ENCODE measurements around the gene KIF16B. TPM values are rescaled to one million over a fixed set of nuclear protein-coding genes. Genes with fewer than 3 reads are reported as not detected.

KIF16B gene
- total RNA-seq, 1 donor from 2014 or later, result 19.0 TPM

DNA sequence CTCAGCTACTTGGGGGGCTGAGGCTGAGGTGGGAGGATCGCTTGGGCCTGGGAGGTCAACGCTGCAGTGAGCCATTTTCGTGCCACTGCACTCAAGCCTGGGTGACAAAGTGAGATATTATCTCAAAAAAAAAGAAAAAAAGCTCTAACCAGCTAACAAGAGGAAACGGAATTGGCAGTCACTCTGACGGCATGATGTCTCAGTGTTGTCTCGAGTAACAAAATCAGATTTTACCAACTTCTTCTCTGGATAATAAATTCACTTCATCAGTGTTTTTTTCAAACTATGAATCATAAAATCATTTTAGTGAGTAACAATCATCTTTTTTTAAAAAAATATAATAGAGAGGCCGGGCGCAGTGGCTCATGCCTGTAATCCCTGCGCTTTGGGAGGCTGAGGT lies 12.6 kb downstream of the KIF16B start:
- TF ChIP-seq, protein P1, sequence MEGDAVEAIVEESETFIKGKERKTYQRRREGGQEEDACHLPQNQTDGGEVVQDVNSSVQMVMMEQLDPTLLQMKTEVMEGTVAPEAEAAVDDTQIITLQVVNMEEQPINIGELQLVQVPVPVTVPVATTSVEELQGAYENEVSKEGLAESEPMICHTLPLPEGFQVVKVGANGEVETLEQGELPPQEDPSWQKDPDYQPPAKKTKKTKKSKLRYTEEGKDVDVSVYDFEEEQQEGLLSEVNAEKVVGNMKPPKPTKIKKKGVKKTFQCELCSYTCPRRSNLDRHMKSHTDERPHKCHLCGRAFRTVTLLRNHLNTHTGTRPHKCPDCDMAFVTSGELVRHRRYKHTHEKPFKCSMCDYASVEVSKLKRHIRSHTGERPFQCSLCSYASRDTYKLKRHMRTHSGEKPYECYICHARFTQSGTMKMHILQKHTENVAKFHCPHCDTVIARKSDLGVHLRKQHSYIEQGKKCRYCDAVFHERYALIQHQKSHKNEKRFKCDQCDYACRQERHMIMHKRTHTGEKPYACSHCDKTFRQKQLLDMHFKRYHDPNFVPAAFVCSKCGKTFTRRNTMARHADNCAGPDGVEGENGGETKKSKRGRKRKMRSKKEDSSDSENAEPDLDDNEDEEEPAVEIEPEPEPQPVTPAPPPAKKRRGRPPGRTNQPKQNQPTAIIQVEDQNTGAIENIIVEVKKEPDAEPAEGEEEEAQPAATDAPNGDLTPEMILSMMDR (IDR thresholded peaks at IDR 0.05; ENCODE audit: insufficient read depth, low read length, severe bottlenecking), result no peak
- H3K4me3 ChIP-seq (ENCODE audit: low read depth, low read length), result no peak overlapping the region
- H3K36me3 ChIP-seq (ENCODE audit: control insufficient read depth, insufficient read depth, low read length), result peaks cover 2% of the 10 kb centered on the region
- no peaks in the 10 kb centered on the region for H3K27me3 ChIP-seq (ENCODE audit: control insufficient read depth, insufficient read depth, low read length)
- no peak for FAIRE-seq
- DNase-seq (ENCODE audit: low read depth), result no peak

DNA sequence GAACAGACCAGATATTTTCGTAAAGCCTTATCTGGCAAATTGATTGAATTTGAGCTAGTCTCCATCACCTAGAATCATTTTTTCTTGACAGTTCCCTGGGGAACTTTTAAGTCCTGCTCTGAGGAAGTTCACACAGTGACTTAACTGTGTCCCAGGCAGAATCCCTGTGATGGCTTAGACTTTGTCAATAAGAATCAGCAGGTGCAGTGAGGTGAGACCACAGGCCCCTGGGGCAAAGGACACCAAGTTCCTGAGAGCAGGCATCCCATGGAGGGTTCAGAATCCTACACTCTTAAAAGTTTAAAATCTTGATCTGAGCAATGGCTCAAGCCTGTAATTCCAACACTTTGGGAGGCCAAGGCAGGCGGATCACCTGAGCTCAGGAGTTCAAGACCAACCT lies 13.0 kb downstream of the KIF16B start:
- Histone ChIP-seq H3K36me3 (ENCODE audit: control insufficient read depth, insufficient read depth, low read length) (peaks cover 2% of the 10 kb centered on the region), H3K27me3 (ENCODE audit: control insufficient read depth, insufficient read depth, low read length) (no peaks in the 10 kb centered on the region), H3K4me3 (ENCODE audit: low read depth, low read length) (no peak overlapping the region)
- DNase-seq (ENCODE audit: low read depth) (no peak), FAIRE-seq (no peak)
- TF ChIP-seq, protein P1 (IDR thresholded peaks at IDR 0.05; ENCODE audit: insufficient read depth, low read length, severe bottlenecking), result no peak

- TF ChIP-seq, protein P1 (IDR thresholded peaks at IDR 0.05; ENCODE audit: insufficient read depth, low read length, severe bottlenecking), result no peak
- Histone ChIP-seq H3K4me3 (ENCODE audit: low read depth, low read length) (no peak overlapping the region), H3K27me3 (ENCODE audit: control insufficient read depth, insufficient read depth, low read length) (no peaks in the 10 kb centered on the region), H3K36me3 (ENCODE audit: control insufficient read depth, insufficient read depth, low read length) (no peaks in the 10 kb centered on the region)
- DNase-seq (ENCODE audit: low read depth) (peak; percentile 94), FAIRE-seq (peak; percentile 84)
Observed at GRCh38 chr20:16556301-16556700, 16.9 kb downstream of the KIF16B start.

GRCh38 chr20:16555754-16556153 lies 17.5 kb downstream of the KIF16B start:
- H3K36me3 ChIP-seq (ENCODE audit: control insufficient read depth, insufficient read depth, low read length), result no peaks in the 10 kb centered on the region
- no peak overlapping the region for H3K4me3 ChIP-seq (ENCODE audit: low read depth, low read length)
- H3K27me3 ChIP-seq (ENCODE audit: control insufficient read depth, insufficient read depth, low read length), result no peaks in the 10 kb centered on the region
- FAIRE-seq (no peak), DNase-seq (ENCODE audit: low read depth) (peak; percentile 69)
- TF ChIP-seq, protein P1 (IDR thresholded peaks at IDR 0.05; ENCODE audit: insufficient read depth, low read length, severe bottlenecking), result no peak

GRCh38 chr20:16554766-16555543 lies 18.3 kb downstream of the KIF16B start:
- DNase-seq (ENCODE audit: low read depth) (no peak), FAIRE-seq (peak; percentile 47)
- Histone ChIP-seq H3K27me3 (ENCODE audit: control insufficient read depth, insufficient read depth, low read length) (no peaks in the 10 kb centered on the region), H3K4me3 (ENCODE audit: low read depth, low read length) (no peak overlapping the region), H3K36me3 (ENCODE audit: control insufficient read depth, insufficient read depth, low read length) (no peaks in the 10 kb centered on the region)
- TF ChIP-seq, protein P1 (IDR thresholded peaks at IDR 0.05; ENCODE audit: insufficient read depth, low read length, severe bottlenecking), result no peak

GRCh38 chr20:16553684-16554083 lies 19.6 kb downstream of the KIF16B start:
- Histone ChIP-seq H3K4me3 (ENCODE audit: low read depth, low read length) (no peak overlapping the region), H3K36me3 (ENCODE audit: control insufficient read depth, insufficient read depth, low read length) (no peaks in the 10 kb centered on the region), H3K27me3 (ENCODE audit: control insufficient read depth, insufficient read depth, low read length) (no peaks in the 10 kb centered on the region)
- TF ChIP-seq, protein P1 (IDR thresholded peaks at IDR 0.05; ENCODE audit: insufficient read depth, low read length, severe bottlenecking), result no peak
- FAIRE-seq (no peak), DNase-seq (ENCODE audit: low read depth) (no peak)

Measured in bronchial epithelial cell (primary cell).